SU-DHL-6 (cell line): ENCODE measurements around the gene SLC12A8.

ENCODE experiments used
- EZH2phosphoT487 ChIP-seq: fragments of 200-600 bp; sonication (generic), shearing (Covaris generic); conservative IDR thresholded peaks from 2 replicates; pipeline ENCODE4 v1.6.1; 2018; ENCODE audit warnings: mild to moderate bottlenecking, antibody characterized with exemption, low read length, moderate library complexity, mixed read lengths
- TF ChIP-seq, protein P1 (sequence below): fragments of 200-600 bp; sonication (generic); IDR thresholded peaks from one replicate; pipeline ENCODE4 v1.5.1; 2017; ENCODE audit warnings: antibody characterized with exemption, mild to moderate bottlenecking, low read length, moderate library complexity; ENCODE audit not compliant: insufficient read depth, poor library complexity, severe bottlenecking

DNA sequence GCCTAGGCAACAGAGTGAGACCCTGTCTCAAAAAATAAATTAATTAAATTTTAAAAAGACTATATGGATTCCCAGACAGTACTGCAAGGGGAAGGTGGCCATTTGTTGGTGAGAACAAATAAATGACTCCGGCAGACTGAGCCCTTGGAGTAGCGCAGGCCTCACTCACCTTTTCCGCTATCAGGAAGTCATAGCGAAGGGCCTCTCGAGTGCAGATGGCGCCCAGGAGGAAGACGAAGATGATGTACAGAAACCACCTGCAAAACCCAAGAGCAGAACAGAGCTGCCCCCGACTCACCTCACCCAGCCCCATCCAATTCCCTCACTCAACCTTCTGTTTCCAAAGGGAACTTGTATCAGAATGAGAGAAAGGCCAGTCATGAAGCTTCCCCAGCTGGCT is 93.9 kb downstream of the SLC12A8 start:
- TF ChIP-seq, protein P1, sequence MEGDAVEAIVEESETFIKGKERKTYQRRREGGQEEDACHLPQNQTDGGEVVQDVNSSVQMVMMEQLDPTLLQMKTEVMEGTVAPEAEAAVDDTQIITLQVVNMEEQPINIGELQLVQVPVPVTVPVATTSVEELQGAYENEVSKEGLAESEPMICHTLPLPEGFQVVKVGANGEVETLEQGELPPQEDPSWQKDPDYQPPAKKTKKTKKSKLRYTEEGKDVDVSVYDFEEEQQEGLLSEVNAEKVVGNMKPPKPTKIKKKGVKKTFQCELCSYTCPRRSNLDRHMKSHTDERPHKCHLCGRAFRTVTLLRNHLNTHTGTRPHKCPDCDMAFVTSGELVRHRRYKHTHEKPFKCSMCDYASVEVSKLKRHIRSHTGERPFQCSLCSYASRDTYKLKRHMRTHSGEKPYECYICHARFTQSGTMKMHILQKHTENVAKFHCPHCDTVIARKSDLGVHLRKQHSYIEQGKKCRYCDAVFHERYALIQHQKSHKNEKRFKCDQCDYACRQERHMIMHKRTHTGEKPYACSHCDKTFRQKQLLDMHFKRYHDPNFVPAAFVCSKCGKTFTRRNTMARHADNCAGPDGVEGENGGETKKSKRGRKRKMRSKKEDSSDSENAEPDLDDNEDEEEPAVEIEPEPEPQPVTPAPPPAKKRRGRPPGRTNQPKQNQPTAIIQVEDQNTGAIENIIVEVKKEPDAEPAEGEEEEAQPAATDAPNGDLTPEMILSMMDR: no peak
- TF ChIP-seq EZH2phosphoT487: no peak
